ENCODE data around the gene PLPPR2.
"Not testable (repeated sequence)": the region's sequence is repeated elsewhere in the genome, so short reads cannot be mapped to it uniquely, and the experiment has no call there.

Gene PLPPR2

DNA sequence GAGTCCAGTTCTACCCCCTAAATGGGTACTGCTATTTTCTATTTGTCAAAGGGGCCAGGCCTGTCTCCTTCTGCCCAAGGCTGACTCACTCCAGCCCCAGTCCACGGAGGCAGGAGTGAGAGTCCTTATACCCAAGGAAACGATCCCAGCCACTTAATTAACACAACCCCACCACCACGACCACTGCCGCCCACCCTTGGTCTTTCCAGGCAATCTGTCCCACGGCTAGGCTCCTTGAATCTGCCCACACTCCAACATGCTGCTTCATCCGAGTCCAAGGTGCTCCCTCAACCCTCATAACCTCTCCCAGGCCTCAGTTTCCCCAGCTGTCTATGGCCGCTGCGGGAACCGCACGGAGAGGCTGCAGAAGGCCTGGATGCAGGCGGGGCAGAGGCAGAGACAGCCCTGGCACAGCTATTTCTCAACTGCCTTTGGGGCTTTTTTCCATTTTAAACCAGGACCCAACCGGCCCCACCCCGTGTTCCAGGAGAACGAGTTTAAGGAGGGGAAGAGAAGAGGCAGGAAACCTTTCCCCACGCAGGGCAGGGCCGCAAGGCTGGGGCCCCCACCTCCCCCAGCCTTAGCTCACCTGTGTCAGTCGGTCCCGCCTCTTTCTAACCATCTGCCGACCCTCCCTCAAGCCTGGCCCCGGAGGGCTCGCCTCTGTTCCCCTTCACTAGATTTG lies 16.5 kb upstream of the PLPPR2 start:
- DNase-seq = peak in 23 of 42 donors; percentile 5 to 66 (median 40)
- intact Hi-C loops (cut with DNase I) = no loop called here

DNA sequence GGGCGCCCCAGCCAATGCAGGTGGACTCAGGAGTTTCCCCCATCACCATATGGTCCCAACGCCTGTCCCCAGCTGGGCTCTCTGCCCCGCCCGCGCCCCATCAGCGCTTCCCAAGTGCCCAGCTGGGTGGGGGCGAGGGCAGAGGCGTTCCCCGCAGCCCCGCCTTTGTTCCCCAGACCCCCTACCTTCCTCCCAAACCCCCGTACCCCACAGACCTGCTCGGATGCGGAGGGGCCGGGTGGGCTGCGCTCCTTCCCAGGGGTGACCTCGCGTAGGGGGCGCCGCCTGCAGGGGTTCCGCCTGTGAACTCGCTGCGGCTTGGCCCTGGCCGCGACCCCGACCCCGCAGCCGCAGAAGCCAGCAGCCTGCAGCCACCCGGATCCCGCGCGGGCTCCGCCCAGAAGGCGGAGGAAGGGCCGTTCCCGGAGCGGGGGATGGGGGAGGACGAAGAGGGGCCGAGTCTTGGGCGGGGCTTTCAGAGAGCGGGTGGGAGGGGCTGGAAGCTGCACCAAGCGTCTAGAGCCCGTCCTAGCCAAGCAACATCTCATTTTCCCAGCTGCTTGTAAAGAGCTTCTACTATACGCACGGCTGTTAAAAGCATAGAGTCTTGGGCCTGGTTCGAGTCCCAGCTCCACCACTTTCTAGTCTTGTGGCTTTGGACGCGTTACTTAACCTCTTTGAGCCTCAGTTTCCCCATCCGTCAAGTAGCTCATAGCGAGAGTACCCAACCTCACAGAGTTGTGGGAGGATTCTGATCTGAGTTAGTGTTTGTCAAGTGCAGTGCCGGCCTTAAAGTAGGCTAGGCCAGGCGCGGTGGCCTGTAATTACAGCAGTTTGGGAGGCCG lies 15.8 kb upstream of the PLPPR2 start, which contains the start of gene RAB3D:
TSS of gene RAB3D (minus strand) at position 404 of the 845 bp plus-strand sequence. CDS start 2,258 bp downstream, outside the sequence.
- intact Hi-C loops (cut with DNase I) = loop anchor here (10.0 kb wide), 1 partner anchor 45 kb away; the partner anchor contains the start of gene TSPAN16
- peak; percentile 75 to 96 (median 92) for DNase-seq

DNA sequence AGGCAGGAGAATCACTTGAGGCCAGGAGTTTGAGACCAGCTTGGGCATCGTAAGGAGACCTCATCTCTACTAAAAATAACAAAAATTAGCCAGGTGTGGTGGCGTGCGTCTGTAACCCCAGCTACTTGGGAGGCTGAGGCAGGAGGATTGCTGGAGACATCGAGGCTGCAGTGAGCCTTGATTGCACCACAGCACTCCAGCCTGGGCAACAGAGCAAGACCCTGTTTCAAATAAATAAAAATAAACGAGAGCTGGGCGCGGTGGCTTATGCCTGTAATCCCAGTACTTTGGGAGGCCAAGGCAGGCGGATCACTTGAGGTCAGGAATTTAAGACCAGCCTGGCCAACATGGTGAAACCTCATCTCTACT lies 15.1 kb upstream of the PLPPR2 start:
- intact Hi-C loops (cut with DNase I) = loop anchor here (10.0 kb wide), 1 partner anchor 45 kb away; the partner anchor contains the start of gene TSPAN16
- not testable (repeated sequence) for DNase-seq

DNA sequence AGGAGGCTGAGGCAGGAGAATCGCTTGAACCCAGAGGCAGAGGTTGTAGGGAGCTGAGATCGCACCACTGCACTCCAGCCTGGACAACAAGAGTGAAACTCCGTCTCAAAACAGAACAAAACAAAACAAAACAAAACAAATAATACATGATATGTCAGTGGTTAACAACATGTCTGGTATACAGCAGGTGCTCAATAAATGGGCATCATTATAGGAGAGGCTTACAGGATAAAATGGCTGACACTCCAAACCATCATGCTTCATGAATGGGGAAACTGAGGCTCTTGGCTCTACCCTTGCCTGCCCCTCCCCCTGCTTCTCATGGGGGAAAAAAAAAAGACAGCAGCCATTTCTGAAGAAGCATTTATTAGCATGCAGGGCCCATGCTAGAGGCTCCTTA lies 12.8 kb upstream of the PLPPR2 start:
- intact Hi-C loops (cut with DNase I) = loop anchor here (10.0 kb wide), 1 partner anchor 48 kb away; the partner anchor contains the start of gene TSPAN16

DNA sequence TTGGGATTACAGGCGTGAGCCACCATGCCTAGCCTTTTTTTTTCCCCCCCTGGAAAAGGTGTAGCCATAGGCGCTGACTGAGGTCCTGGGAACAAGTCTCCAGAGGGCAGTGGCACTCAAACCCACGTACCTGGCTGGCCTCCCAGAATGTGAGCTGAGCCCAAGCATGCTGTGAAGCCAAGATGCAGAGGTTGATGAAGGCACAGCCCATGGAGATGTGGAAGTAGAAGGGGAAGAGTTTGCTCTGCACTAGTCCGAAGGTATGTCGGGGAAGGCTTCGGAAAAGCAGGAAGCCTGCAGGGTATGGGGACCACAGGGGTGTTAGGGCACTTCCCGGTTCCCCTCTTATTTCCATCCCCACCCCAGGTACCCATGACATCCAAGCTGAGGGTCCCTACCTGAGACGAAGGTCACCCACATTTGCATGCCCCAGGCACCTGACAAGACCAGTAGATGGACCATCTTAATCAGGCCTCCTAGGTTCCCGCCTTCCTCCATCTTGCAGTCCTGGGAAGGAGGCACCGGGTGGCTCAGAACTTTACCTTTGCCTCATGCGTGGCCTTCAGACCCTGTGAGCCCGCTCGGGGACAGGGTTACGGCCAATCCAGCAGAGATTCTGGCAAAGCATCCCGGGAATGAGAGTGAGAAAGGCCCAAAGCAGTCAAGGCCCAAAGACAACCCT lies 10.0 kb upstream of the PLPPR2 start:
- DNase-seq = peak in 3 of 42 donors; percentile 17 to 42 (median 37)
- intact Hi-C loops (cut with DNase I) = loop anchor here (2.0 to 10.0 kb wide), 2 partner anchors 30 to 50 kb away; partner anchors contain the start of genes SWSAP1 and TSPAN16

More for the DNA sequence above, 12.8 kb upstream of the PLPPR2 start:
- no peak for DNase-seq

DNA sequence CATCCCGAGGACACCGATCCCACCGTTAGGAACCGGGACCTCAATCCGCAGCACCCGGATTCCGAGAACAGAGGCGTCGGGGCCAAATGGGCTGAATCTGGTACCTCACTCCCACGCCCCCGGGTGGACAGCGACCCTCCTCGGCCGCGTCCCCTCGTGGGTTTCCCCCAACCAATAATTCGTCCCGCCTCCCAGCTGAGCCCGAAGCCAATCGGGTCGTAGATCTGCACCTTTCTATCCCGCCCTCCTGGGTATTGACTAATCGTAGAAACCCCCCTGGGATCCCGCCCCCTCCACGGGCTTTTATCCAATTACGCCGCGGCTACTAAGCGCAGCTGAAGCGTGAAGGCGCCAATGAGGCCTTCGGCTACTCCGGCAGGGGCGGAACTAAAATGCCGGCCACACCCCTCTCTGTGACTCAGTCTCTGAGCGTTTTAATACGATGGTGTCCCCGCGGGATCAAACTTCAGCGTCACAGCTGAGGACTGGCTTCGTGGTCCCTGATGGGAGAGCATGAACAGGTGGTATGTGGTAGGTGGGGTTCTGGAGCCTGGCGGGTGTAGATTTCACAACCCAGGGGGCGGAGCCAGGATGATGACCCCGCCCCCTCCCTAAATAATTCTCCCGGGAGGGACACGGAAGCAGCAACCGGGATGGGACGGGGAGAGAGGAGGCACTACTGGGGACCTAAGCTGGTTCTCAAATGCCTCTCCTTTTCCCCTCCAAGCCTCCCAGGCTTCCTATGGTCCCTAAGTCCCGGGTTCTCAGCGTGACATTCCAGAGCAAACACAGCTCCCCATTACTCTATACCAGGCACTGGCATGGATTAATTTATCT lies 8.9 kb upstream of the PLPPR2 start, which contains the start of the genes CCDC159 and TMEM205:
TSS of gene CCDC159 (plus strand) at position 416 of the 837 bp plus-strand sequence. CDS start at position 504, 88 bp downstream.
TSS of gene TMEM205 (minus strand) at position 165 of the 837 bp plus-strand sequence. CDS start 649 bp downstream, outside the sequence.
- peak; percentile 97 to 100 (median 99) for DNase-seq
- intact Hi-C loops (cut with DNase I) = loop anchor here (10.0 kb wide), 1 partner anchor 52 kb away; the partner anchor contains the start of gene TSPAN16

DNA sequence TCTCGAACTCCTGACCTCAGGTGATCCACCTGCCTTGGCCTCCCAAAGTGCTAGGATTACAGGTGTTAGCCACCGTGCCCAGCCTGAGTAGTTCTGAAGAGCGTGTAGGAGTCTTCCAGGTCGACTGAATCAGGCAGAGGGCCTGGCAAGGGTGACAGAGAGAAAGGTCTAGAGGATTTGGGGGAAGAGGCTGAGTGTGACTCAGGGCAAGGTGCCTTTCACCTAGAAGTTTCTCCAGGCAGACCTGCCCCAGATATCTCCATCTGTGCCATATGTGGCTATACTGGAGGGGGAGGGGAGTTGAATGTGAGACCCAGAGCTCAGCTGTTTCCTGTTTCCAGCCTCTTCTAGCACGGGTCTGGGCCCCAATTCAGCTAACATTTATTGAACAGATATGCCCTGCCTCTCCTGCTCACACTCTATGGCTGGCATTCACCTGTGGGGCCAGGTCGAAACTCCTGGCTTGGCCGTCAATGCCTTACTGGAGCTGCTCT lies 7.6 kb upstream of the PLPPR2 start:
- no peak for DNase-seq
- intact Hi-C loops (cut with DNase I) = loop anchor here (10.0 kb wide), 1 partner anchor 53 kb away; the partner anchor contains the start of gene TSPAN16

DNA sequence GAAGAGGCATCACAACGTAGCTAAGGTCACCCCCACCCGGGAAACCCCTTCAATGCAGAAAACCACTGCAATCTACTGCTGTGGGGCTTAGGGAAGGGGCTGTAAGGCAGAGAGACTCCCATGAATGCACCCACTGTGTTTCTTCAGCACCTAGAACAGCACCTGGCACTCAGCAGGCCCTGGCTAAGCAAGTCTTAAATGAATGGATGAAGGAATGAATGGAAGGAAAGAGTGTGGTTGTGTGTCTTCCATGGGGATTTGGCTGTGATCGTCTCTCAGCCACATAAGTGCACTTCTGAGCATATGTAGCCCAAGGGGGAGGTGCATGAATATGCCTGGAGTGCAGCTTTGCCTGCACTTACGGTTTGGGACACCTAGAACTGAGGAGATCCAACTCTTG lies 6.1 kb upstream of the PLPPR2 start:
- no peak for DNase-seq
- intact Hi-C loops (cut with DNase I) = loop anchor here (10.0 kb wide), 1 partner anchor 54 kb away; the partner anchor contains the start of gene TSPAN16

DNA sequence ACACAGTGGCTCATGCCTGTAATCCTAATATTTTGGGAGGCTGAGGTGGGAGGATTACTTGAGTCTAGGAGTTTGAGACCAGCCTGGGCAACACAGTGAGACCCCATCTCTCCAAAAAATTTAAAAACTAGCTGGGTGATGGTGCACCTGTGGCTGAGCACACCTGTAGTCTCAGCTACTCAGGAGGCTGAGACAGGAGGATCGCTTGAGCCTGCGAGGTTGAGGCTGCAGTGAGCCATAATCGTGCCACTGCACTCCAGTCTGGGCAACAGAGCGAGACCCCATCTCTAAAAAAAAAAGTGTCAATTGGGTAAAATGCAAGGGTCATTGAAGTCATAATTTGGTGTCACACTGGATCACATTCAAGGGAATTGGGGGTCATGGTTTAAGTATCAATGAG lies 1.1 kb upstream of the PLPPR2 start:
- intact Hi-C loops (cut with DNase I); DNase-seq: not testable (repeated sequence)

DNA sequence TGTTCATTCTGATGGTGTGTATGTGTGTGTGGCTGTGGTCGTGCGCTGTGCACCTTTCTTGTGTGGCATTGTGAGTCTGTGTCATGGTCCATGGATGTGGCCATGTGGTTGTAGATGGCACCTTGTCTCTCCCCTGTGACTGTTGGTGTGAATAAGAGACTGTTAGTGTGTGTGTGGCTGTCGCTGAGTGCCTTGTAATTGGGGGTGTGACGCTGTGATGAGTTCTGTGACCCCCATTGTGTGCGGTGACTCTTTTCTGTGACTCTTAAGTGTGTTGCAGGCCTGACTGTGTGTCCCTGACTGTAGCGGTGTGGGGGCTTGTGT lies 804 bp downstream of the PLPPR2 start:
- DNase-seq = no peak
- intact Hi-C loops (cut with DNase I) = no loop called here

DNA sequence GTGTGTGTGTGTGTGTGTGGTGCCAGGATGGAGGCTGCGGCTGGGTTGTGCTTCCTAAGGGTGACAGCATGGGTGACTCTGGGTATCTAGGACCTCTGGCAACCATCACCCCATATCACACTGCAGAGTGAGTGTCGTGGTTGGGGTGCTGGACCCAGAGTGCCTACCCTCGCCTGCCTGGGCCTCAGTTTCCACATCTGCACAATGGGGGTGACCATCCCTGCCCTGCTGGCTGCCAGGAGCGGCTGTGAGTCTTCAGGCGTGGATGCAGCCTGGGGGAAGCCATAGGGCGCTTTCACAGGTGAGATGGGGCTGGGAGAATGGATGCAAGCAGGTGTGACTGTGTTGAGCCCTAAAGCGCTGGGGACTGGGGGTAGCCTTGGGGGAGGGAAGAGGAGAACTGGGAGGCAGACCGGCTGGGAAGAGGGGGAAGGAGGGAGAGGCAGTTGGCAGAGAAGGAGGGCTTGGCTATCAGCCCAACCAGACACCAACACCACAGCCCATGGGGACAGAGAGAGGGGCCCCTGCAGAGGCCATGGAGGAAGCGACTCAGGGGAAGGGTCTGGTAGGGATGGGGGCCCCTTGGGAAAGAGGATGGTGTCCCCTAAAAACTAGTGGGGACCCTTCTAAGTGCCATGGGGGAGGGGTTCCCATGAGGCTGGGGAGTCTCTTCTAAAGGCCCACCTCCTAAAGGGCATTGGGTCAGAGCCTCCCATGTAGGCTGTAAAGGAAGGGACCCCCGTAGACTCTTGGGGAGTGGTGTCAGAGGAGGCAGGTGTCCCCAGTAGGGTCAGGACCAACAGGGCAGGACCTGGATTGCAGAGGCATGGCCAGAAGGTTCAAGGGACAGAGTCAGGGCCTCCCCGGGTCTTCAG lies 1.7 kb downstream of the PLPPR2 start:
- intact Hi-C loops (cut with DNase I) = no loop called here
- no peak for DNase-seq

DNA sequence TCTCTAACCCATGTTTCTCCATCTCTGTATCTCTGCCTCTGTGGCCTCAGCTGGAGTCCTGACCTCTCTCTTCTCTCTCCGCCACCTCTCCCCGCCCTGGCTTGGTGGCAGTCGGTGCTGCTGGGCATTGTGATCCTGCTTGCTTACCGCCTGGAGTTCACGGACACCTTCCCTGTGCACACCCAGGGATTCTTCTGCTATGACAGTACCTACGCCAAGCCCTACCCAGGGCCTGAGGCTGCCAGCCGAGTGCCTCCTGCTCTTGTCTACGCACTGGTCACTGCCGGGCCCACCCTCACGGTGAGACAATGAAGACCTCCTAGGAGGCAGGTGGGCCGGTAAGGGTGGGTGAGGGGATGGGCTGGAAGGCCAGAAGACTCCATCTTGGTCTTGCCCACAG lies 4.2 kb downstream of the PLPPR2 start:
- DNase-seq = no peak
- intact Hi-C loops (cut with DNase I) = no loop called here

DNA sequence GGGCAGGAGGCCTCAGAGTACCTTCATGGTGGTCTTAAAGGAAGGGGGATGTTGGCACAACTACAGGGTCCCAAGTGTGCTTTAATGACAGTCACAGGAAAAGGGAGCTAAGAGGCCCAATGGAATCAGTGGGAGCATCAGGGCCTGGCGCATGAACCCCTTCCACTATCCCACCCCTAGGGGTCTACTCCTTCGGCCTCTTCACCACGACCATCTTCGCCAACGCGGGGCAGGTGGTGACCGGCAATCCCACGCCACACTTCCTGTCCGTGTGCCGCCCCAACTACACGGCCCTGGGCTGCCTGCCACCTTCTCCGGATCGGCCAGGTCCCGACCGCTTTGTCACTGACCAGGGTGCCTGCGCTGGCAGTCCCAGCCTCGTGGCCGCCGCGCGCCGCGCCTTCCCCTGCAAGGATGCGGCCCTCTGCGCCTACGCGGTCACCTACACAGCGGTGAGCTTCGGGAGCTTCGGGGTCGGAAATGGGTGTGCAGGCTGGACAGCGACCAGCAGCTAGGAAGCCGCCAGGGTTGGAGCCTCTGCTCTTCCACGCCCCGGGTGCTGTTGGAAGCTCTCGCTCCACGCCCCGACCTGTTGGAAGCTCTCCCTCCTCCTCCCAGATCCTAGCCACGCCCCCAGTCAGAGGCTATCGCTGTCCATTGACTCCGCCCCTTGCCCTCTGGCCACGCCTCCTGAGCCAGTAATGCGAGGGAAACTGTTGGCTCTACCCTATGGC lies 6.0 kb downstream of the PLPPR2 start:
- no peak for DNase-seq
- intact Hi-C loops (cut with DNase I) = no loop called here

DNA sequence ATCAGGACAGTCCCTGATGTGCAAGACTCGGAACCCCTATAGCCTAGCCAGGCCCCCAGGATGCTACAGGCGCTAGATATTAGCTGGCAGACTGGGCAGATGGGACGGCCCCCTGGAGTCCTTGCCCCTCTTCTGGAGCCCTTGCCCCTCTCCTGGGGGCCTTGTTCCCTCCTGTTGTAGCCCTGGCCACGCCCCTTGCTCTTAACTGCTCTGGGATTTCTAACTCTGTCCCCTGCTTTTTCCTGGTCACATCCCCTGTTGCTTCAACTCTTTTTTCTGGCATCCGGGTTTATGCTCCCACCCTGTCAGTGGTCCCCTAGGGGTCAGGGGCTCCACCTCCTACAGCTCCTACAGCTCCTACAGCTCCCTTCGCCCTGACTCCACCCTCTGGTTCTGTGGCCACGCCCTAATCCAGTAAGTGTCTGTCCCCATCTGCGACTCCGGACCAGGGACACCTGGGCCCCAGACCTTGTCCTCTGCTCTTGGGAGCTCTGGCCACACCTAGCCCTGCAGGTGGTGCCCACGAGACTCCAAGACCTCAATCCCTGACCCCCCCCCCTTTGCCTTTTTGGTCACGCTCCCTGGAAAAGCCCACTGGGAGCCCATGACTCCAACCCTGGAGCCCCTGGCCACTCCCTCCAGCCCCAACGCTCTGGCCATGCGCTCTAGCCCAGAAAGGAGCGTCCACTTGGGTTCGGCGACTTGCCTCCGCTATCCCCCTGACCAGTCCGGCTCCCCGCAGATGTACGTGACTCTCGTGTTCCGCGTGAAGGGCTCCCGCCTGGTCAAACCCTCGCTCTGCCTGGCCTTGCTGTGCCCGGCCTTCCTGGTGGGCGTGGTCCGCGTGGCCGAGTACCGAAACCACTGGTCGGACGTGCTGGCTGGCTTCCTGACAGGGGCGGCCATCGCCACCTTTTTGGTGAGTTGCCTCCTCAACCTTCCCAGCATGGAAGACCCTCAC lies 6.8 kb downstream of the PLPPR2 start:
- intact Hi-C loops (cut with DNase I) = no loop called here
- DNase-seq = no peak

DNA sequence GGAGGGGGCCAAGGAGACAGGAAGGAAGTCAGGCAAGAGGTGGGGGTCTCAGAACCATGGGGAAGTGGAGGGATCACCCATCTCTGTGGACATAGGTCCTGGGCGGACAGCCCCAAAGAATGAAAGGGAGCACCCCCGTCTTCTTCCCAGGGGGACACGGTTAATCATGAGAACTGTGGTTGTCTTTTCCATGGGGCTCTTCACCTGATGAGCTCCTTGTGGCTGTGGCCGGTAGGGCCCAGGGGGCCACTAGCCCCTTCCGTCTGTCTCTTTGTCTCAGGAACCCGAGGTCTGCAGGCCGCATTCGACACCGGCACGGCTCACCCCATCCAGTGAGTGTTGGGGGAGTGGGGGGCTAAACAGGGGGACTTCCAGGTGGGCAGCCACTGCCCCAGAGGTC lies 8.6 kb downstream of the PLPPR2 start:
- intact Hi-C loops (cut with DNase I) = no loop called here
- no peak for DNase-seq
